ENCODE results near the gene HOXC10. TPM values are rescaled to one million over a fixed set of nuclear protein-coding genes. Genes with fewer than 3 reads are reported as not detected.

Gene HOXC10
- total RNA-seq, 1 experiment from 2014 or later = not detected

- no peak for TF ChIP-seq CTCF (IDR thresholded peaks at IDR 0.05; ENCODE audit: unreplicated experiment)
- no peaks in the 10 kb centered on the region for H3K27me3 Mint-ChIP-seq (ENCODE audit: insufficient read depth, unreplicated experiment)
- DNase-seq (ENCODE audit: unreplicated experiment) = no peak
- no peaks in the 10 kb centered on the region for H3K36me3 Mint-ChIP-seq (ENCODE audit: insufficient read depth, unreplicated experiment)
- intact Hi-C loops (cut with micrococcal nuclease) = no loop called here
- ChIA-PET POLR2A (interaction anchor here (3.8 to 3.9 kb wide), 2 partner anchors 14 to 18 kb away, joined by 31 to 37 read pairs; partner anchors contain the start of genes HOXC5 and HOXC9), CTCF (interaction anchor here (0.6 to 3.8 kb wide), 4 partner anchors 187 to 261 kb away, joined by 3 to 16 read pairs (median 4); no protein-coding TSS in a partner anchor)
- BruUV-seq (replicated peaks) = no TSS peak
- H3K4me1 Mint-ChIP-seq (ENCODE audit: insufficient read depth, unreplicated experiment) = peaks cover 8% of the 10 kb centered on the region
- H3K27ac Mint-ChIP-seq (ENCODE audit: low read depth, unreplicated experiment) = no peak overlapping the region
- H3K4me3 Mint-ChIP-seq (ENCODE audit: unreplicated experiment) = no peak overlapping the region
- no peaks in the 10 kb centered on the region for H3K9me3 Mint-ChIP-seq (ENCODE audit: unreplicated experiment)
Measured at GRCh38 chr12:54014377-54015017, 29.6 kb downstream of the HOXC10 start.

- BruUV-seq (replicated peaks) = no TSS peak
- DNase-seq (ENCODE audit: unreplicated experiment) = no peak
- POLR2A ChIA-PET = interaction anchor here (0.6 to 3.9 kb wide), 5 partner anchors 13 to 176 kb away, joined by 3 to 37 read pairs (median 31); partner anchors contain the start of genes HOXC5, HOXC6 and HOXC9
- Mint-ChIP-seq H3K4me3 (ENCODE audit: unreplicated experiment) (no peak overlapping the region), H3K9me3 (ENCODE audit: unreplicated experiment) (no peaks in the 10 kb centered on the region), H3K4me1 (ENCODE audit: insufficient read depth, unreplicated experiment) (peaks cover 14% of the 10 kb centered on the region), H3K27me3 (ENCODE audit: insufficient read depth, unreplicated experiment) (no peaks in the 10 kb centered on the region), H3K27ac (ENCODE audit: low read depth, unreplicated experiment) (no peak overlapping the region), H3K36me3 (ENCODE audit: insufficient read depth, unreplicated experiment) (no peaks in the 10 kb centered on the region)
- no peak for TF ChIP-seq CTCF (IDR thresholded peaks at IDR 0.05; ENCODE audit: unreplicated experiment)
- CTCF ChIA-PET = interaction anchor here (0.6 to 3.8 kb wide), 5 partner anchors 17 to 262 kb away, joined by 3 to 16 read pairs (median 4); no protein-coding TSS in a partner anchor
- intact Hi-C loops (cut with micrococcal nuclease) = no loop called here
Measured at GRCh38 chr12:54015018-54015931, 30.3 kb downstream of the HOXC10 start.

GRCh38 chr12:54016051-54016450 is 31.1 kb downstream of the HOXC10 start:
- Mint-ChIP-seq H3K4me3 (ENCODE audit: unreplicated experiment) (peak overlapping the region; percentile 98), H3K27ac (ENCODE audit: low read depth, unreplicated experiment) (peak overlapping the region; percentile 98), H3K36me3 (ENCODE audit: insufficient read depth, unreplicated experiment) (no peaks in the 10 kb centered on the region), H3K9me3 (ENCODE audit: unreplicated experiment) (no peaks in the 10 kb centered on the region), H3K27me3 (ENCODE audit: insufficient read depth, unreplicated experiment) (no peaks in the 10 kb centered on the region), H3K4me1 (ENCODE audit: insufficient read depth, unreplicated experiment) (peaks cover 14% of the 10 kb centered on the region)
- DNase-seq (ENCODE audit: unreplicated experiment) = no peak
- intact Hi-C loops (cut with micrococcal nuclease) = no loop called here
- no peak for TF ChIP-seq CTCF (IDR thresholded peaks at IDR 0.05; ENCODE audit: unreplicated experiment)
- ChIA-PET POLR2A (interaction anchor here (0.5 to 3.9 kb wide), 20 partner anchors 9 to 979 kb away, joined by 3 to 37 read pairs (median 5); partner anchors contain the start of genes CALCOCO1, CBX5, COPZ1 and HNRNPA1), CTCF (interaction anchor here (0.6 to 2.2 kb wide), 11 partner anchors 11 to 272 kb away, joined by 3 to 22 read pairs (median 4); partner anchors contain the start of gene HOXC9)
- BruUV-seq (replicated peaks) = no TSS peak

Data from MCF 10A (cell line).